ENCODE measurements around the gene MAK. TPM values are rescaled to one million over a fixed set of nuclear protein-coding genes. Genes with fewer than 3 reads are reported as not detected.
"Not testable (repeated sequence)": the region's sequence is repeated elsewhere in the genome, so short reads cannot be mapped to it uniquely, and the experiment has no call there.

The MAK gene
- total RNA-seq, 4 donors from 2014 or later, result not detected

DNA sequence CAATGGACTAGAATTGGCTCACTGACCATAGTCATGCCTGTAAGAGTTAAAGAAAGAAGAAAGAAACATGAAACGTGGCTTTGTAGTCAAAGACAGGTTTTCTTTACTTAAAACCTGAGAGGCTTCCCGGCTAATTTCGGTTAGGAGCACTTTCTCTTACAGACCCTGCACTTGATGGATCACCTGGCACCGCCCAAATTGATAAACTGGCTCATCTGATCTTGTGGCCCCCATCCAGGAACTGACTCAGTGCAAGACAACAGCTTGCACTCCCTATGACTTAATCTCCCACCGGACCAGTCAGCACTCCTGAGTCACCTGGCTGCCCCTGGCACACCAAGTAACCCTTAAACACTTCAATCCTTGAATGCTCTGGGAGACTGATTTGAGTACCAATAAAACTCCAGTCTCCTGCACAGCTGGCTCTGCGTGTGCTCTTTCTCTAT, 78.4 kb downstream of the MAK start:
- TF ChIP-seq CTCF (IDR thresholded peaks at IDR 0.05 in 4 of 5, conservative IDR thresholded peaks at IDR 0.05 in 1 of 5), result no peak
- peaks cover 0 to 4% of the 10 kb centered on the region in 2 donors for H3K4me1 ChIP-seq
- H3K27ac ChIP-seq, result peak overlapping the region in 3 of 4 donors; percentile 2 to 34 (median 32)
- H3K9me3 ChIP-seq, result no peaks in the 10 kb centered on the region
- intact Hi-C loops (cut with DNase I; ENCODE audit: low total_unique reads) (no loop called here), in situ Hi-C loops (cut with MboI; ENCODE audit: low sequenced_read_pairs in 4 of 4) (no loop called here)
- DNase-seq (peak in 1 of 2 donors; percentile 26), ATAC-seq (peak in 1 of 2 donors; percentile 51)
- no peak overlapping the region for H3K4me3 ChIP-seq
- H3K36me3 ChIP-seq, result peaks cover 0 to 19% of the 10 kb centered on the region in 2 donors
- no peaks in the 10 kb centered on the region for H3K27me3 ChIP-seq

- ATAC-seq (no peak), DNase-seq (no peak)
- no peaks in the 10 kb centered on the region for H3K9me3 ChIP-seq
- peak overlapping the region in 1 of 4 donors; percentile 2 for H3K27ac ChIP-seq
- H3K27me3 ChIP-seq, result no peaks in the 10 kb centered on the region
- TF ChIP-seq POLR2A (IDR thresholded peaks at IDR 0.05) (no peak), CTCF (IDR thresholded peaks at IDR 0.05 in 4 of 5, conservative IDR thresholded peaks at IDR 0.05 in 1 of 5) (peak in 2 of 5 experiments; percentile 10 to 13)
- peaks cover 0 to 25% of the 10 kb centered on the region in 2 donors for H3K36me3 ChIP-seq
- in situ Hi-C loops (cut with MboI; ENCODE audit: low sequenced_read_pairs in 4 of 4), result no loop called here
- no peak overlapping the region for H3K4me3 ChIP-seq
- intact Hi-C loops (cut with DNase I; ENCODE audit: low total_unique reads), result no loop called here
- peaks cover 0 to 4% of the 10 kb centered on the region in 2 donors for H3K4me1 ChIP-seq
Observed at GRCh38 chr6:10759312-10759839, 79.0 kb downstream of the MAK start.

DNA sequence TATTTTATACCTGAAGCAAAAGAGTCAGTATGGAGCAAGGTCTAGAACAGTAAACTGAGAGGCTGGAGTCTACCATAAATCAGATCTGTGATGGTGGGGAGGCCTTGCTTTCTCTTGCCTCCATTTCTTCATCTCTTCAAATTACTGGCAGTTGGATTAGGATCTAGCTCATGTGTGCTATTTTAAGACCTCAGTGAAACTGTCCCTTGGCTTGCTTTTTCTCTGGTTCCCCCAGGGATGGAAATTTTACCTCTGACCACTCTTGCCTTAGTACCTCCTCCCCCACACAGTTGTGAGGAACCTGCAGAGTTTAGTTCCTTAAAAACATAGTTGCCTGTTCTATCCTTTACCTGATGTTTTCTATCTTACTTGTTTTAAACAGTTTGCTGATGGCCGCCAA, 82.3 kb downstream of the MAK start:
- intact Hi-C loops (cut with DNase I; ENCODE audit: low total_unique reads) (no loop called here), in situ Hi-C loops (cut with MboI; ENCODE audit: low sequenced_read_pairs in 4 of 4) (no loop called here)
- H3K36me3 ChIP-seq, result peaks cover 0 to 51% of the 10 kb centered on the region in 2 donors
- no peak for ATAC-seq
- no peak for DNase-seq
- TF ChIP-seq CTCF (IDR thresholded peaks at IDR 0.05 in 4 of 5, conservative IDR thresholded peaks at IDR 0.05 in 1 of 5) (no peak), POLR2A (IDR thresholded peaks at IDR 0.05) (no peak)
- no peaks in the 10 kb centered on the region for H3K27me3 ChIP-seq
- H3K27ac ChIP-seq, result no peak overlapping the region
- H3K4me3 ChIP-seq, result no peak overlapping the region
- peaks cover 0 to 4% of the 10 kb centered on the region in 2 donors for H3K4me1 ChIP-seq
- no peaks in the 10 kb centered on the region for H3K9me3 ChIP-seq

DNA sequence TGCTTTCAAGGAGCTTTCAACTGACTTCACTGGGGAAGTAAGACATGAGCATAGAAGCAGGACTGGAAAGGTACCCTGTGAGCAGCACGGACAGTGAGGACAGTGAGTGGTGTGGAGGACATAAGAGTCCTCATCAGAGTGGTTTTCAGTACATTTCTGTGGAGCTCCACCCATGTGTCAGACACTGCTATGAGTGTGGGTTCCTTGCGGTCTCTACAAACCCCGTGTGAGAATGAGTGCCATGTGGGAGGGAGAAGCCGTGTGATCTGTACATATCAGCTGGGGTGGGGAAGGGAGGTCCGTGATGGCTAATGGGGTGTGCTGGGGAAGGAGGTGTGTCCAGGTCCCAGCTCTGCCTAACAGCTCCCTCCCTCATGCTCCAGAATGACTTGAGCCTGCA, 86.6 kb downstream of the MAK start:
- H3K27ac ChIP-seq; H3K27me3 ChIP-seq; in situ Hi-C loops (cut with MboI; ENCODE audit: low sequenced_read_pairs in 4 of 4); H3K9me3 ChIP-seq; H3K4me3 ChIP-seq; DNase-seq; intact Hi-C loops (cut with DNase I; ENCODE audit: low total_unique reads); ATAC-seq: not testable (repeated sequence)
- Histone ChIP-seq H3K4me1 (peaks cover 20 to 29% of the 10 kb centered on the region in 2 donors), H3K36me3 (peaks cover 0 to 58% of the 10 kb centered on the region in 2 donors)

DNA sequence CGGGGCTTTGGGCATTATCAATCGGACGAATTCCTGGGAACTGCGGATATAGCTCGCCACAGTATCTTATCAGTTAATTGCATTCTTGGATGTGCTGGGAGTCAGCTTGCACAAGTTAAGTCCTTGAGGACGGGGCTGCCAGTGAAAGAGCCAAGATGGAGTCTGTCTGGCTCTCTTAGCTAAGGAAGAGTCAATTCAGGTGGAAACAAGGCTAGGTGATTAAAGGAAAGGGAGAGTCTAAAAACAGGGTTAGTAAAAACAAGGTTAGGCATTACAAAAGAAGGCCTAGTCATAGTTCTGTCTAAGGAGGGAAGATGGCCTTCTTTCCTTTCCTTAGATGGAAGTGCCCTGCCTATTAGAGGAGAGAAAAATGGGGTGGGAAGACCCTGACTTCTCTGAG, 87.8 kb downstream of the MAK start:
- H3K4me3 ChIP-seq; ATAC-seq; H3K27ac ChIP-seq; DNase-seq; H3K9me3 ChIP-seq; H3K27me3 ChIP-seq; intact Hi-C loops (cut with DNase I; ENCODE audit: low total_unique reads); in situ Hi-C loops (cut with MboI; ENCODE audit: low sequenced_read_pairs in 4 of 4): not testable (repeated sequence)
- Histone ChIP-seq H3K36me3 (peaks cover 0 to 50% of the 10 kb centered on the region in 2 donors), H3K4me1 (peaks cover 22 to 26% of the 10 kb centered on the region in 2 donors)

DNA sequence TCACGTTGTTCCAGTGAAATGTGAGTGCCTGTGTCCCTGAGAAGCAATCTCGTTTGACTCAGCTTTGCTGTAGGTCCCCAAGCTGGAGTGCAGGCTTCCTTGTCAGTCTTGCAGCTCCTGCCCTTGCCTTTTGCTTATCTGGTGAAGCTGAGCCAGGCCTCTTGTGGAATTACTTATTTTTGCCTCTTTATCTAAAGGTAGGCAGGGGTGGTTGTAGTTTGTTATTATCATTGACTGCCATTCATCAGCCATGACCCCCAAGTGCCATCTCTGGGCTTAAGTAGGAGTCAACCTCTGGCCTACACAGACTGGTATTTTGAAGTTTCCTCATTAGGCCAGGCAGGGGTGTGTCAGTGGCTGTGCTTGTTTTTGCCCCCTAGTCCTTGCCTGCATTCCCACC, 88.6 kb downstream of the MAK start:
- no peak for TF ChIP-seq CTCF (IDR thresholded peaks at IDR 0.05 in 4 of 5, conservative IDR thresholded peaks at IDR 0.05 in 1 of 5)
- no peak for TF ChIP-seq POLR2A (IDR thresholded peaks at IDR 0.05)
- no peaks in the 10 kb centered on the region for H3K9me3 ChIP-seq
- DNase-seq (no peak), ATAC-seq (no peak)
- H3K4me1 ChIP-seq, result peaks cover 22 to 26% of the 10 kb centered on the region in 2 donors
- intact Hi-C loops (cut with DNase I; ENCODE audit: low total_unique reads), result no loop called here
- peak overlapping the region in 1 of 4 donors; percentile 83 for H3K27ac ChIP-seq
- peaks cover 0 to 43% of the 10 kb centered on the region in 2 donors for H3K36me3 ChIP-seq
- in situ Hi-C loops (cut with MboI; ENCODE audit: low sequenced_read_pairs in 4 of 4), result loop anchor here in 1 of 4 donors (10.0 kb wide), 1 partner anchor 55 kb away; the partner anchor contains the start of genes C6orf52 and PAK1IP1
- no peaks in the 10 kb centered on the region for H3K27me3 ChIP-seq
- H3K4me3 ChIP-seq, result no peak overlapping the region

Data from gastrocnemius medialis (tissue), 4 donors.